Osteocyte (in vitro differentiated cells): ENCODE results near the gene NOC4L. TPM values are rescaled to one million over a fixed set of nuclear protein-coding genes. Genes with fewer than 3 reads are reported as not detected.

Experiments used
- DNase-seq: peaks from one replicate; pipeline ENCODE4 v3.0.0; 2021; ENCODE audit warnings: mixed read lengths; ENCODE audit not compliant: unreplicated experiment; ENCODE audit errors: extremely low spot score
- H3K27ac Mint-ChIP-seq: one replicate; pipeline ENCODE4 v1.8.0; 2021; ENCODE audit warnings: mild to moderate bottlenecking, mixed read lengths; ENCODE audit not compliant: unreplicated experiment
- H3K27me3 Mint-ChIP-seq: one replicate; pipeline ENCODE4 v1.8.0; 2021; ENCODE audit warnings: mixed read lengths; ENCODE audit not compliant: unreplicated experiment
- H3K36me3 Mint-ChIP-seq: one replicate; pipeline ENCODE4 v1.8.0; 2021; ENCODE audit warnings: mixed read lengths; ENCODE audit not compliant: unreplicated experiment
- H3K4me1 Mint-ChIP-seq: one replicate; pipeline ENCODE4 v1.8.0; 2021; ENCODE audit warnings: mixed read lengths; ENCODE audit not compliant: unreplicated experiment
- H3K4me3 Mint-ChIP-seq: one replicate; pipeline ENCODE4 v1.8.0; 2021; ENCODE audit warnings: mild to moderate bottlenecking, moderate library complexity, mixed read lengths; ENCODE audit not compliant: unreplicated experiment
- H3K9me3 Mint-ChIP-seq: one replicate; pipeline ENCODE4 v1.8.0; 2021; ENCODE audit warnings: mixed read lengths; ENCODE audit not compliant: unreplicated experiment
- total RNA-seq: library from RNA; stranded (reverse); gene quantifications from 2 replicates; pipeline ENCODE4 v1.2.1, GENCODE V29; 2021
- TF ChIP-seq, protein P1 (sequence below): fragments of 200-600 bp; sonication (generic); IDR thresholded peaks from 2 replicates; pipeline ENCODE4 v1.5.0; 2021; ENCODE audit warnings: antibody characterized with exemption, mild to moderate bottlenecking, moderate library complexity

The NOC4L gene
- total RNA-seq, 1 donor from 2014 or later, result 21.4 TPM

- Mint-ChIP-seq H3K4me3 (no peak overlapping the region), H3K27ac (no peak overlapping the region), H3K36me3 (no peaks in the 10 kb centered on the region), H3K4me1 (no peaks in the 10 kb centered on the region), H3K27me3 (peaks cover 8% of the 10 kb centered on the region), H3K9me3 (peaks cover 3% of the 10 kb centered on the region)
- DNase-seq, result no peak
- TF ChIP-seq, protein P1, sequence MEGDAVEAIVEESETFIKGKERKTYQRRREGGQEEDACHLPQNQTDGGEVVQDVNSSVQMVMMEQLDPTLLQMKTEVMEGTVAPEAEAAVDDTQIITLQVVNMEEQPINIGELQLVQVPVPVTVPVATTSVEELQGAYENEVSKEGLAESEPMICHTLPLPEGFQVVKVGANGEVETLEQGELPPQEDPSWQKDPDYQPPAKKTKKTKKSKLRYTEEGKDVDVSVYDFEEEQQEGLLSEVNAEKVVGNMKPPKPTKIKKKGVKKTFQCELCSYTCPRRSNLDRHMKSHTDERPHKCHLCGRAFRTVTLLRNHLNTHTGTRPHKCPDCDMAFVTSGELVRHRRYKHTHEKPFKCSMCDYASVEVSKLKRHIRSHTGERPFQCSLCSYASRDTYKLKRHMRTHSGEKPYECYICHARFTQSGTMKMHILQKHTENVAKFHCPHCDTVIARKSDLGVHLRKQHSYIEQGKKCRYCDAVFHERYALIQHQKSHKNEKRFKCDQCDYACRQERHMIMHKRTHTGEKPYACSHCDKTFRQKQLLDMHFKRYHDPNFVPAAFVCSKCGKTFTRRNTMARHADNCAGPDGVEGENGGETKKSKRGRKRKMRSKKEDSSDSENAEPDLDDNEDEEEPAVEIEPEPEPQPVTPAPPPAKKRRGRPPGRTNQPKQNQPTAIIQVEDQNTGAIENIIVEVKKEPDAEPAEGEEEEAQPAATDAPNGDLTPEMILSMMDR, result no peak
Observed at GRCh38 chr12:132199101-132199500, 54.8 kb downstream of the NOC4L start.

DNA sequence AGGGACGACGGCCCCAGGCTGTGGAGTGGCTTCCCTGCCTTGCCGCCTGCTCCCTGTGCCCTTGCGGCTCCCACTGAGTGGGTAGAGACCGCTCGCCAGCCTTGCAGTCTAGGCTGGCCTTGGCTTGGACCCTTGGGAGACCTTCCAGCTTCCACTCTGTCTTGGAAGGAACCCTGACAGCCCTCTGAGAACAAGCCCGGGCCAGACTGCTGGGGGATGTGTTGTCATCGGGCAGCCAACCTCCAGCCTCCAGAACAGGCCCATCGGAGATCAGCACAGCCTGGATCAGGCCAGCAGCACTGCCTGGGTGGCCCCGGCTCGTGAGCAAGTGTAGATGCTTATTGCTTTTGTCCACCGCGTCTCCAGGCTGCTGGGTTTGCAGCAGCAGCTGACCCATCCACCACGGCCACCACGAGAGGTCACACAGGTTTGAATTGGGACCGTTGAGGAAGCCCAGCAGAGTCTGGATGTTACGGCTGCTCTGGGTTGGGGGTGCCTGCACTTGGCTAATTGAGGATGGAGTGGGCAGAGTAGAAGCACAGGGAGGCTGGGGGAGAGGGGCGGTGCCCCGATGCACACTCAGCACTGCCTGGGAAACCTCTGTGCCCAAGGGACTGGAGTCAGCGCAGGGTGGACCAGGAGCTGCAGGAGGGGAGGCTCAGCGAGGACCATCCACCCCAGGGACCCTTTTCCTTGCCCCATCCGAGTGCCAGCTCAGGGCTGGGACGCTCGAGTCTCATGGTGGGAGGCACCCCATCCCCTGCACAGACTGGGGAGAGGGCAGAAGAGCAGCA, 55.5 kb downstream of the NOC4L start:
- H3K27me3 Mint-ChIP-seq, result peaks cover 14% of the 10 kb centered on the region
- H3K36me3 Mint-ChIP-seq, result no peaks in the 10 kb centered on the region
- H3K4me3 Mint-ChIP-seq, result no peak overlapping the region
- no peak overlapping the region for H3K27ac Mint-ChIP-seq
- no peaks in the 10 kb centered on the region for H3K9me3 Mint-ChIP-seq
- TF ChIP-seq, protein P1, result no peak
- DNase-seq, result no peak
- H3K4me1 Mint-ChIP-seq, result no peaks in the 10 kb centered on the region

- no peak overlapping the region for H3K27ac Mint-ChIP-seq
- no peaks in the 10 kb centered on the region for H3K36me3 Mint-ChIP-seq
- TF ChIP-seq, protein P1, result no peak
- no peaks in the 10 kb centered on the region for H3K4me1 Mint-ChIP-seq
- H3K27me3 Mint-ChIP-seq, result peaks cover 12% of the 10 kb centered on the region
- DNase-seq, result no peak
- H3K9me3 Mint-ChIP-seq, result no peaks in the 10 kb centered on the region
- no peak overlapping the region for H3K4me3 Mint-ChIP-seq
Observed at GRCh38 chr12:132200800-132201199, 56.5 kb downstream of the NOC4L start.

GRCh38 chr12:132201391-132202120, 57.3 kb downstream of the NOC4L start:
- TF ChIP-seq, protein P1, result no peak
- DNase-seq, result no peak
- Mint-ChIP-seq H3K4me1 (no peaks in the 10 kb centered on the region), H3K27ac (no peak overlapping the region), H3K9me3 (no peaks in the 10 kb centered on the region), H3K36me3 (no peaks in the 10 kb centered on the region), H3K4me3 (no peak overlapping the region), H3K27me3 (peaks cover 8% of the 10 kb centered on the region)

Other genes starting within 250 kb of the NOC4L start
- gene ULK1, start 249.8 kb upstream of the NOC4L start, total RNA-seq, result 69.6 and 74.7 TPM in 2 replicates
- 18.8 and 19.5 TPM in 2 replicates for gene PUS1, start 215.2 kb upstream of the NOC4L start, total RNA-seq
- 51.3 and 51.8 TPM in 2 replicates for gene EP400, start 194.5 kb upstream of the NOC4L start, total RNA-seq
- gene DDX51, start 138 bp upstream of the NOC4L start, total RNA-seq, result 17.7 and 19.3 TPM in 2 replicates
- not detected in 2 replicates for gene GALNT9, start 185.1 kb downstream of the NOC4L start, total RNA-seq